Activated CD8-positive, alpha-beta memory T cell treated with anti-CD3 and anti-CD28 coated beads for 36 hours (primary cell): ENCODE measurements around the gene NDUFAF8. TPM values are rescaled to one million over a fixed set of nuclear protein-coding genes. Genes with fewer than 3 reads are reported as not detected.

Source experiments
- CTCF ChIA-PET: fragments of 350-600 bp; sonication (Branson Sonifier 250); formaldehyde crosslinking; loops from one replicate; lab custom pipeline; 2021; ENCODE audit warnings: antibody characterized with exemption; lab: Charles Lee
- POLR2A ChIA-PET: fragments of 350-600 bp; sonication (Branson Sonifier 250); formaldehyde crosslinking; loops from one replicate; lab custom pipeline; 2021; ENCODE audit warnings: antibody characterized with exemption; lab: Charles Lee
- total RNA-seq, 2 experiments: library from RNA; stranded (reverse); gene quantifications; one replicate each; pipeline ENCODE4 v1.2.3, GENCODE V29; 2021

NDUFAF8 gene
- total RNA-seq, 2 experiments from 2014 or later: 107 to 122 TPM

GRCh38 chr17:81234940-81235821, 3.9 kb upstream of the NDUFAF8 start:
- CTCF ChIA-PET: no interaction called here

GRCh38 chr17:81235822-81236740, 3.0 kb upstream of the NDUFAF8 start:
- ChIA-PET CTCF (no interaction called here), POLR2A (no interaction called here)

More at GRCh38 chr17:81234940-81235821, 3.9 kb upstream of the NDUFAF8 start:
- POLR2A ChIA-PET: no interaction called here

GRCh38 chr17:81236784-81237183, 2.3 kb upstream of the NDUFAF8 start:
- POLR2A ChIA-PET: no interaction called here
- CTCF ChIA-PET: no interaction called here

- CTCF ChIA-PET: interaction anchor here (0.6 to 1.4 kb wide), 5 partner anchors 11 to 141 kb away, joined by 3 to 5 read pairs (median 3); partner anchors contain the start of genes CEP131 and SLC38A10
- POLR2A ChIA-PET: interaction anchor here (0.6 to 2.8 kb wide), 4 partner anchors 9 to 1410 kb away, joined by 3 to 12 read pairs (median 3); partner anchors contain the start of genes CEP131 and WDR45B
Observed at GRCh38 chr17:81237591-81238489, 1.3 kb upstream of the NDUFAF8 start.

- ChIA-PET POLR2A (interaction anchor here (0.6 to 2.8 kb wide), 9 partner anchors 10 to 1410 kb away, joined by 3 to 12 read pairs (median 3); partner anchors contain the start of genes CEP131, SLC38A10 and WDR45B), CTCF (interaction anchor here (0.6 to 2.5 kb wide), 5 partner anchors 16 to 246 kb away, joined by 3 to 10 read pairs (median 3); partner anchors contain the start of genes CEP131 and SLC38A10)
Observed at GRCh38 chr17:81238490-81238814, 666 bp upstream of the NDUFAF8 start.

GRCh38 chr17:81239714-81240555, 817 bp downstream of the NDUFAF8 start:
- POLR2A ChIA-PET: interaction anchor here (0.6 to 2.8 kb wide), 7 partner anchors 11 to 313 kb away, joined by 3 to 12 read pairs (median 3); partner anchors contain the start of genes CEP131 and SLC38A10
- CTCF ChIA-PET: interaction anchor here (1.4 to 2.5 kb wide), 2 partner anchors 97 to 244 kb away, joined by 5 to 10 read pairs; no protein-coding TSS in a partner anchor

GRCh38 chr17:81240761-81241160, 1.6 kb downstream of the NDUFAF8 start:
- CTCF ChIA-PET: interaction anchor here (2.5 kb wide), 1 partner anchor 243 kb away, joined by 10 read pairs; no protein-coding TSS in a partner anchor
- POLR2A ChIA-PET: interaction anchor here (0.7 to 2.8 kb wide), 3 partner anchors 18 to 220 kb away, joined by 4 to 12 read pairs (median 7); partner anchors contain the start of gene CEP131

GRCh38 chr17:81241203-81241602, 2.1 kb downstream of the NDUFAF8 start:
- CTCF ChIA-PET: no interaction called here

GRCh38 chr17:81241648-81242420, 2.7 kb downstream of the NDUFAF8 start:
- ChIA-PET POLR2A (no interaction called here), CTCF (interaction anchor here (0.8 kb wide), 1 partner anchor 29 kb away, joined by 3 read pairs; no protein-coding TSS in a partner anchor)

More at GRCh38 chr17:81241203-81241602, 2.1 kb downstream of the NDUFAF8 start:
- POLR2A ChIA-PET: interaction anchor here (0.7 kb wide), 2 partner anchors 125 to 220 kb away, joined by 4 to 7 read pairs; no protein-coding TSS in a partner anchor

GRCh38 chr17:81242421-81243332, 3.6 kb downstream of the NDUFAF8 start:
- POLR2A ChIA-PET: no interaction called here
- CTCF ChIA-PET: interaction anchor here (0.6 to 0.8 kb wide), 2 partner anchors 10 to 28 kb away, joined by 3 read pairs; no protein-coding TSS in a partner anchor

- ChIA-PET POLR2A (no interaction called here), CTCF (no interaction called here)
Observed at GRCh38 chr17:81243333-81243664, 4.2 kb downstream of the NDUFAF8 start.

- ChIA-PET CTCF (interaction anchor here (1.5 kb wide), 1 partner anchor 51 kb away, joined by 4 read pairs; the partner anchor contains the start of gene SLC38A10), POLR2A (interaction anchor here (1.3 kb wide), 1 partner anchor 41 kb away, joined by 4 read pairs; no protein-coding TSS in a partner anchor)
Observed at GRCh38 chr17:81244358-81245023, 5.4 kb downstream of the NDUFAF8 start.

GRCh38 chr17:81245024-81245664, 6.0 kb downstream of the NDUFAF8 start:
- CTCF ChIA-PET: interaction anchor here (1.5 kb wide), 1 partner anchor 50 kb away, joined by 4 read pairs; the partner anchor contains the start of gene SLC38A10
- POLR2A ChIA-PET: interaction anchor here (1.3 kb wide), 1 partner anchor 40 kb away, joined by 4 read pairs; no protein-coding TSS in a partner anchor
